HL-60/S4 (cell line): Measurements from ENCODE around the gene NOD1.

Experiments
- in situ Hi-C: fragments of 300-500 bp; cut with MboI; formaldehyde crosslinking; loops from 2 replicates; pipeline ENCODE4 v1.14.3; 2022; ENCODE audit warnings: low sequenced_read_pairs

The NOD1 gene

GRCh38 chr7:30451539-30452279 is 26.9 kb downstream of the NOD1 start:
- in situ Hi-C loops, result no loop called here

DNA sequence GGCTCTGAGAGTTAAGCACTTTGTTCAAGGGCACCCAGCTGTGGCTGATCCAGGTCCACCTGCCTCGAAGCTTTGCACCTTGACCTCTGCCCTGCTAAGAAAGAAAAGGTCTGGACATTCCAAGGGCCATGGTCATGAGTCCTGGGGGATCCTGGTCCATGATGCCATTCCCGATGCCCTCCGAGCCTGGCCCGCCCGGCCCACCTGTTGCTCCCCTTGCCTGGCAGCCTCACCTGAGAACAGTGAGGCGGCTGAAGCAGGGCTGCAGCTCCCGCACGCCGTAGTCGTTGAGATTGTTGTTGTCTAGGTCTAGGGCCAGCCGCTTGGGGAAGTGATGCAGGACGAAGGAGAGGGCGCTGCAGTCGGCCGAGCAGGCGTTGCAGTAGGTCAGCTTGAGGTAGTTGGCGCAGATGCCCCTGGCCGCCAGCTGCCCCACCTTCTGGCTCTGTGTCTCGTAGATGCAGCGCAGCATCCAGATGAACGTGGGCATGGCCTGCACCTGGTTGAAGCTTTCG is 27.5 kb downstream of the NOD1 start:
- in situ Hi-C loops, result no loop called here

GRCh38 chr7:30450240-30450982 is 28.2 kb downstream of the NOD1 start:
- in situ Hi-C loops, result no loop called here

- in situ Hi-C loops, result no loop called here
Observed at GRCh38 chr7:30448461-30449189, 30.0 kb downstream of the NOD1 start.

DNA sequence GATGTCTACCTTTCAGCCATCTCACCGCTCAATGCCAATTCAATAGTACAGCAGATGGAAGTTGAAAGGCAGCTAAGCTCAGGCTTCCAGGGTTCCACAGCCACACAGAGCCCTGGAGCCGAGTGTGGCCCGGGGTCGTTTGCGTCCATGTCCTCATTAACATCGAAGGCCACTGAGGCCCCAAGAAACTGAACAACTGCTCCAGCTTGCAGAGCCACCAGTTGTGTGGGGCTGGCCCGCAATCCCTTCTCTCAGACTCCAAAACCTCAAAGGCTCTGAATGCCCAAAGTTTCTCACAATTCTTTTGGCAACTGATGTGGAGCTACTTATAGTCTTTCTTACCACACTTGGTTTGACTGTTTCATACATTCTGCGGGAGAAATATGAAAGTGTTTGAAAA is 31.1 kb downstream of the NOD1 start:
- in situ Hi-C loops, result no loop called here

DNA sequence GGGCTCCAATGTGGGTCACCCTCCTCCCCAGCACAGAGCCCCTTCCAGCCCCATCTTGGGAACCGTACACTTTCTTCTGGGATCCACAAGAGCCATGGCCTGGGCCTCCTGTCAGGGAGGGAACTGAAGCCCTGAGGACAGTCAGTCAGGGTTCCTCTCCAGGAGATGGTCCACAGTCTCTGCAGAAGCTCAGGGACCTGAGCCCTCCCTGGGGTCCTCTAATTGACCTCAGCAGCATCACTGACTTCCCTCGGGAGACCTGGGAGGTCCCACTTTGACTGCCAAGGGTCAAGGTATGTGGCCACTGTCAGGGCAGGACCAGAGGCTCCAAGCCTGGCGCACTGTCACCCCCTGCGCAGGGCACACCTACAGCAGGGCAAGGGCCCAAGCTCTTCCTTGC is 32.3 kb downstream of the NOD1 start:
- in situ Hi-C loops, result no loop called here

DNA sequence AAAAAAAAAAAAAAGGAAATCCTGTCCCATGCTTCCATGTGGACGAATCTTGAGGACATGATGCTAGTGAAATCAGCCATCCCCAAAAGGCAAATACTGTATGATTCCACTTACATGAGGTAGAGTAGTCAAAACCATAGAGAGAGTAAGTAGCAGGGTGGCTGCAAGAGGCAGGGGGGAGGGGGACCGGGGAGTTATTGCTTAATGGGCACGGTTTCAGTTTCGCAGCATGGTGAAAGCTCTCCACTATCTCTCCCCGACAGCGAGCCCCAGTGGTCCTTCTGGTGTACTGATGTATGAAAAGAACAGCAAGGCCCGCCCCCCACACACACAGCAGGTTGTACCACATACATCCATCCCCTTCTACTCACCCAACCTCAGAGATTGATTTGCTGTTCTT is 32.8 kb downstream of the NOD1 start:
- in situ Hi-C loops, result no loop called here

GRCh38 chr7:30437823-30438574 is 40.6 kb downstream of the NOD1 start:
- in situ Hi-C loops, result no loop called here

DNA sequence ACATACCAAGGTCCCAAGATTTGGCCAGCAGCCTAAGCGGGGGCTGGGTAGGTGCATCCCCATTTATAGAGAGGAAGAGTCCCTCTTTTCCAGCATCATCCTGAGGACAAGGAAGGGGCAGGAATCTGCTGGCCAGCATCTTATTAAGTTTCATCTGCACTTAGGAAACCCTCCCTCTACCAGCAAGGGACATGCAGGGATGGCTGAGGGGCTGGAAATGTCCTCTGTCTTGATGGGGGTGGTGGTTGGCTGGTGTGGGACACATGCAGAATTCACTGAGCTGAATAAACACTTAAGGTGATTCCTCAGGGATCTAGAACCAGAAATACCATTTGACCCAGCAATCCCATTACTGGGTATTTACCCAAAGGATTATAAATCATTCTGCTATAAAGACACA is 42.1 kb downstream of the NOD1 start:
- in situ Hi-C loops, result no loop called here

DNA sequence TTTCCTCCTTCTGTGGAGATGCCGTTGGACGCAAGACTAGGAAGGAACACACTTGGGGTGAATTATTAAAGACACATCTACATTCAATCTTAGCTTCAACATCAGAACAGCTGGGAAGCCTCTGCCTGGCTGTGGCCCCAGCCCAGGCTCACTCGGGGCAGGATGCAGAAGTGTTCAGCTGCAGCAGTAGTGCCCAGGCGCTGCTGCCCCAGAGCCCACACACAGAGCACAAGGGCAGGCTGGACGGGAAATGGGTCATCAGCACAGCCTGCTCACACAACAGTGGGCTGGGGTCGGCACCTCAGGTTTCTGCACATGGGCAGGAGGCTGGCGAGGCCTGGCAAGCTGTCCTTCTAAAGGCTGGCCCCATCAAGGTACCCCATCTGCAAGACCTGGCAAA is 42.5 kb downstream of the NOD1 start:
- in situ Hi-C loops, result no loop called here

DNA sequence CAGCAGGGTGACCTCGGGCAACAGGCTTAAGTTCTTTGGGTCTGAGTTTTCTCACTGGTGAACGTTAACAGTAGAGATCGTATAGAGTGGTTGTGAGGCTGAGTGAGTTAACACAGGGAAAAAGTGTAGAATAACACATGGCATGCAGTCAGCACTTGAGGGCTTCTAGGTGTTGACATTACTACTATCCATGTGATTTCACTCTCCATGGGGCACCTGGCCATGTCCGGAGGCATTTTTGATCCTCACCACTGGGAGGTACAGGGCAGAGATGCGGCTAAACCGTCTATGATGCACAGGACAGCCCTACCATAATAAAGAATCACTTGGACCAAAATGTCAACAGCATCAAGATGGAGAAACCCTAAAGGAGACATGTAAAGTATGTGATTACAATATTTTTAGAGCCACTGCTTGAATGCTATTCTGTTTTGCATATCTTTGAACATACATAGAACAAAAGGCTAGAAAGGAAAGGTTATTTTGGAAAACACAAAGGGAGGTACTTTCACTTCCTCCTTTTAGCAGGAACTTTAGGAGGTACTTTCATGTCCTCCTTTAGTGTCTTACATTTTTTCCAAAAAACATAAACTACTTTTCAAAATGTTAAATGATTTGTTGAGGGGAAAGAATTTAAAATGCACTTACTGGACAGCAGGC is 44.3 kb downstream of the NOD1 start:
- in situ Hi-C loops, result no loop called here

DNA sequence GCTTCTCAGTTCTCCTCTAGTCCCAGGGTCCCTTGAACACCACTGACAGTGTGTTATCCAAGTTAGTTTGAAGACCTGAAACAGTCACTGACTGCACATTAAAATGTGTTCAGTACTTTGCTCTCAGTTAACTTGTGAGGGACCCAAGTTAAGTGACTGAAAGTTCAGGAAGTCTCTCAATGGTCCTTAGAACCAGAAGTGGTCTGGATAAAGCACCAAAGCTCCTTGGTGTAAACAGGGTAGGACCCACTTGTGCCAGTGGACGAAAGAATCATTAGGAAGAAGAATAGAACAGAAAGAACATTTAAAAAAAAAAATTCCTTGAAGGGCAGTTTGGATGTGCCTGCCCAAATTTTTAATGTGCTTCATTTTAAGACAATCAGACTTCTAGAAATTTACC is 45.1 kb downstream of the NOD1 start:
- in situ Hi-C loops, result no loop called here

- in situ Hi-C loops, result no loop called here
Observed at GRCh38 chr7:30433082-30433481, 45.5 kb downstream of the NOD1 start.

- in situ Hi-C loops, result no loop called here
Observed at GRCh38 chr7:30430777-30431176, 47.8 kb downstream of the NOD1 start.

DNA sequence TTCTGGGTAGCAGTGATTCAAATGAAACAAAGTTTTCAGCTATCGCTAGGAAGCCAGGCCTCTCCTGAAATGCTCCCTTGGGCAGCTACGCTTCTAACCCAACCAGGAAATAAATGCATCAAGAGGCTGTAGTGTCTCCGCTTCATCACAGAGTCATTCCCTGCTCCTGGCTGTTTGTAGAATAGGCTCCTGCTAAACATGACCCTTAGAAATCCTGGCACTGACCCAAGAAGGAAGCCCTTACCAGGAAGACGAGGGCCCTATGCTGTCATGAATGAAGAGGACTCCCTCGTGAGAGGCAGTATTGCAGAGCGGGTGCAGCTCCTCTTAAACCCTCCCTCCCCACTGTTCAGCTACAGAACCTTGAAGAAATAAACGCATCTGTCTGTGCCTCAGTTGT is 48.3 kb downstream of the NOD1 start:
- in situ Hi-C loops, result no loop called here

DNA sequence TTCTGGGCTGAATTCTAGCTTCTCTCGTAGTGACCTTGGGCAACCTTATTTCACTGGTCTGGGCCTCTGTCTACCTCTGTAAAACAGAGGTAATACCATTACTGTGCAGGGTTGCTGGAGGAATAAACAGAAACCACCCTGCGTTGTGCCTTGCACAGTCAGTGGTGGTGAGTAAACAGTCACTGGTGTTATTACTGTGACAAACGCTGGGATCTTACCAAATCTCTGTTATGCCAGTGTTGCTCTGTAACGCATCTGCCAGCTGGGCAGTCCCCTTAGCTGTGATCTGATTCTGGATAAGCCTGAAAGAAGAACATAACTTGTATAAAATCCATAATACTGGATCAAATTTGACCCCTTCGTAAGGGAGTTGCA is 49.4 kb downstream of the NOD1 start:
- in situ Hi-C loops, result no loop called here

GRCh38 chr7:30428246-30429155 is 50.1 kb downstream of the NOD1 start:
- in situ Hi-C loops, result no loop called here

GRCh38 chr7:30427296-30428070 is 51.1 kb downstream of the NOD1 start:
- in situ Hi-C loops, result no loop called here

DNA sequence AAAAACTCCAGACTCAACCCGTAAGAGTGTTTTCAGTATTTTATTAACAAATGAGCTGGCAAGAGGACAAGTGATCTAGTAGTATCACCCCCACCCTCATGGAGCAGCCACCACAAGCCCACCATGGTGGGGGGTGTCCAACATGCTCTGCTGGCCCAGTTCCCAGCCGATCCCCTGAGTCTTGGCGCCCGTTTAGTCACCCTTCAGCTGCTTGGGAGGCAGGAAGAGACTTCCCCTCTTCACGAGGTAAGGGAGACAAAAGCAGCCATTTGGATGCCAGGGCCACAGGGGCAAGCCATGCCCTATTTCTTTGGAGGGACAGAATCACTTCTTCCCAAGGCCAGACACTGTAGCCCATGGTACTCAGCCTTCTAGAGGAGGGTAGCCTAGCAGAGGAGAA is 54.1 kb downstream of the NOD1 start:
- in situ Hi-C loops, result no loop called here
